HG03432 (cell line): Measurements from ENCODE around the gene TSTD2.

Experiments used
- ATAC-seq: cut with Tn5 transposase; IDR thresholded peaks from one replicate; pipeline ENCODE4 v1.9.1; 2021; ENCODE audit warnings: mild to moderate bottlenecking, moderate library complexity; ENCODE audit not compliant: unreplicated experiment

The TSTD2 gene

GRCh38 chr9:97565262-97565661 is 67.9 kb downstream of the TSTD2 start:
- no peak for ATAC-seq

- no peak for ATAC-seq
These were observed 68.6 kb downstream of the TSTD2 start for GRCh38 chr9:97564291-97565175.

GRCh38 chr9:97563458-97564135 is 69.6 kb downstream of the TSTD2 start:
- ATAC-seq, result no peak

GRCh38 chr9:97562542-97562941 is 70.6 kb downstream of the TSTD2 start:
- ATAC-seq, result no peak

- ATAC-seq, result no peak
These were observed 71.7 kb downstream of the TSTD2 start for GRCh38 chr9:97561501-97561900.

GRCh38 chr9:97560851-97561250 is 72.3 kb downstream of the TSTD2 start:
- ATAC-seq, result no peak

- ATAC-seq, result no peak
These were observed 73.0 kb downstream of the TSTD2 start for GRCh38 chr9:97560154-97560553.

- ATAC-seq, result peak; percentile 86
These were observed 74.1 kb downstream of the TSTD2 start for GRCh38 chr9:97559111-97559514.

GRCh38 chr9:97558701-97559101 is 74.5 kb downstream of the TSTD2 start:
- peak; percentile 29 for ATAC-seq

- no peak for ATAC-seq
These were observed 75.5 kb downstream of the TSTD2 start for GRCh38 chr9:97557606-97558095.

GRCh38 chr9:97556721-97557605 is 76.2 kb downstream of the TSTD2 start:
- ATAC-seq, result no peak

GRCh38 chr9:97556036-97556720 is 77.0 kb downstream of the TSTD2 start:
- ATAC-seq, result no peak

GRCh38 chr9:97555164-97555563 is 78.0 kb downstream of the TSTD2 start:
- ATAC-seq, result no peak

GRCh38 chr9:97554566-97555075 is 78.5 kb downstream of the TSTD2 start:
- ATAC-seq, result no peak

- ATAC-seq, result no peak
These were observed 79.3 kb downstream of the TSTD2 start for GRCh38 chr9:97553841-97554240.

GRCh38 chr9:97553141-97553540 is 80.0 kb downstream of the TSTD2 start:
- ATAC-seq, result no peak

- no peak for ATAC-seq
These were observed 81.9 kb downstream of the TSTD2 start for GRCh38 chr9:97551308-97551707.

GRCh38 chr9:97550386-97550785 is 82.8 kb downstream of the TSTD2 start:
- ATAC-seq, result no peak
